SK-N-SH treated with all-trans-retinoic acid at 6 μM for 48 hours (cell line): ENCODE results near the gene DIP2C.

ENCODE experiments used
- ATAC-seq: fragments of 200-7000 bp; cut with Tn5 transposase; 3 replicates; pipeline ENCODE4 v1.9.1; 2020; ENCODE audit warnings: mild to moderate bottlenecking, moderate library complexity
- ARNTL ChIP-seq: fragments of 450-650 bp; formaldehyde crosslinking; IDR thresholded peaks from 2 replicates; pipeline ENCODE4 v1.5.0; 2020; ENCODE audit warnings: low read depth, mild to moderate bottlenecking, moderate library complexity, borderline replicate concordance
- BACH2 ChIP-seq: fragments of 250-450 bp; sonication (Bioruptor Pico); IDR thresholded peaks from 2 replicates; pipeline ENCODE4 v1.9.0; 2021; ENCODE audit warnings: mild to moderate bottlenecking, borderline replicate concordance
- CSDC2 ChIP-seq: fragments of 250-450 bp; sonication (Bioruptor Pico); IDR thresholded peaks from 2 replicates; pipeline ENCODE4 v1.5.0; 2020; ENCODE audit warnings: mild to moderate bottlenecking, moderate library complexity
- ESRRG ChIP-seq: fragments of 250-450 bp; sonication (Bioruptor Pico); IDR thresholded peaks from 2 replicates; pipeline ENCODE4 v1.6.1; 2021; ENCODE audit warnings: mild to moderate bottlenecking
- GLIS3 ChIP-seq: fragments of 250-450 bp; sonication (Bioruptor Pico); IDR thresholded peaks from 2 replicates; pipeline ENCODE4 v1.5.0; 2020; ENCODE audit warnings: mild to moderate bottlenecking, moderate library complexity
- ISL1 ChIP-seq: fragments of 250-450 bp; sonication (Bioruptor Pico); IDR thresholded peaks from 2 replicates; pipeline ENCODE4 v2.1.2; 2022; ENCODE audit warnings: mild to moderate bottlenecking, moderate library complexity
- OSR1 ChIP-seq: fragments of 250-450 bp; sonication (Bioruptor Pico); IDR thresholded peaks from 2 replicates; pipeline ENCODE4 v1.8.0; 2022; ENCODE audit warnings: moderate library complexity, mild to moderate bottlenecking, inconsistent platforms
- PATZ1 ChIP-seq: fragments of 250-450 bp; sonication (Bioruptor Pico); IDR thresholded peaks from 2 replicates; pipeline ENCODE4 v1.8.0; 2020; ENCODE audit warnings: mild to moderate bottlenecking, moderate library complexity, borderline replicate concordance
- POU6F1 ChIP-seq: fragments of 250-450 bp; sonication (Bioruptor Pico); IDR thresholded peaks from 2 replicates; pipeline ENCODE4 v1.8.0; 2021; ENCODE audit warnings: low read depth, mild to moderate bottlenecking, moderate library complexity, borderline replicate concordance
- PPARA ChIP-seq: fragments of 250-450 bp; sonication (Bioruptor Pico); IDR thresholded peaks from 2 replicates; pipeline ENCODE4 v1.5.0; 2020; ENCODE audit warnings: mild to moderate bottlenecking, borderline replicate concordance
- RARB ChIP-seq: fragments of 250-450 bp; sonication (Bioruptor Pico); IDR thresholded peaks from 2 replicates; pipeline ENCODE4 v1.8.0; 2021; ENCODE audit warnings: mild to moderate bottlenecking, moderate library complexity
- SNAI2 ChIP-seq: fragments of 250-450 bp; sonication (Bioruptor Pico); IDR thresholded peaks from 2 replicates; pipeline ENCODE4 v1.5.0; 2020; ENCODE audit warnings: mild to moderate bottlenecking, moderate library complexity
- TCF4 ChIP-seq: fragments of 250-450 bp; sonication (Bioruptor Pico); IDR thresholded peaks from 2 replicates; pipeline ENCODE4 v1.8.0; 2021; ENCODE audit warnings: mild to moderate bottlenecking, moderate library complexity, borderline replicate concordance
- TOX ChIP-seq: fragments of 250-450 bp; sonication (Bioruptor Pico); IDR thresholded peaks from 2 replicates; pipeline ENCODE4 v1.8.0; 2021; ENCODE audit warnings: mild to moderate bottlenecking, moderate library complexity, borderline replicate concordance
- ZC3H10 ChIP-seq: fragments of 250-450 bp; sonication (Bioruptor Pico); IDR thresholded peaks from 2 replicates; pipeline ENCODE4 v1.5.1; 2021; ENCODE audit warnings: mild to moderate bottlenecking, moderate library complexity
- ZFP3 ChIP-seq: fragments of 250-450 bp; sonication (Bioruptor Pico); IDR thresholded peaks from 2 replicates; pipeline ENCODE4 v1.5.0; 2020; ENCODE audit warnings: mild to moderate bottlenecking, moderate library complexity
- ZFP30 ChIP-seq: fragments of 450-650 bp; formaldehyde crosslinking; IDR thresholded peaks from 2 replicates; pipeline ENCODE4 v1.5.0; 2022; ENCODE audit warnings: mild to moderate bottlenecking, moderate library complexity
- ZNF565 ChIP-seq: fragments of 450-650 bp; formaldehyde crosslinking; conservative IDR thresholded peaks from 2 replicates; pipeline ENCODE4 v1.5.0; 2020; ENCODE audit warnings: low read depth, mild to moderate bottlenecking, moderate library complexity
- ZNF70 ChIP-seq: fragments of 450-650 bp; formaldehyde crosslinking; IDR thresholded peaks from 2 replicates; pipeline ENCODE4 v1.5.0; 2020; ENCODE audit warnings: mild to moderate bottlenecking, moderate library complexity
- ZNF8 ChIP-seq: fragments of 450-650 bp; formaldehyde crosslinking; IDR thresholded peaks from 2 replicates; pipeline ENCODE4 v1.5.0; 2020; ENCODE audit warnings: mild to moderate bottlenecking, moderate library complexity
- TF ChIP-seq, protein P1 (sequence below): fragments of 250-450 bp; sonication (Bioruptor Pico); IDR thresholded peaks from 2 replicates; pipeline ENCODE4 v1.5.1; 2020; ENCODE audit warnings: low read depth, mild to moderate bottlenecking, moderate library complexity
- TF ChIP-seq, protein P2 (sequence below): fragments of 250-450 bp; sonication (Bioruptor Pico); IDR thresholded peaks from 2 replicates; pipeline ENCODE4 v1.5.0; 2020; ENCODE audit warnings: mild to moderate bottlenecking, moderate library complexity
- TF ChIP-seq, protein P3 (sequence below): fragments of 250-450 bp; sonication (Bioruptor Pico); IDR thresholded peaks from 2 replicates; pipeline ENCODE4 v1.5.1; 2021; ENCODE audit warnings: mild to moderate bottlenecking, moderate library complexity

The DIP2C gene

DNA sequence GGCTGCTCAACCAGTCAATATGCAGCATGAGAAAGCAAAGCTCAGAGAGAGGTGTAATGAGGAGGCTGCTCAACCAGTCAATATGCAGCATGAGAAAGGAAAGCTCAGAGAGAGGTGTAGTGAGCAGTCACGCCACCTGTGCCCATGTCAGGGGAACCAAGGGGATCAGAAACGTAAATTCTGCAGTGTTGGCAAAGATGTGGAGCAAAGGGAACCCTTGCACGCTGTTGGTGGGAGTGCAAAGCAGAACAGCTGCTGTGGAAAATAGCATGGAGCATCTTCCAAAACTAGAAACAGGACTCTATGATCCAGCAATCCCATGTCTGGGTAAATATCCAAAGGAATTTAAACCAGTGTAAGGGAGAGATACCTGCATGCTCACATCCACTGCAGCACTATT is 194.9 kb downstream of the DIP2C start:
- TF ChIP-seq ISL1 (no peak), ZNF70 (CRISPR knock-in tag) (no peak), ZNF565 (CRISPR knock-in tag) (no peak), PPARA (no peak), BACH2 (CRISPR knock-in tag) (no peak), TOX (CRISPR knock-in tag) (no peak), SNAI2 (CRISPR knock-in tag) (no peak), TCF4 (CRISPR knock-in tag) (no peak), ARNTL (no peak), ZC3H10 (CRISPR knock-in tag) (no peak), ZNF8 (CRISPR knock-in tag) (no peak), GLIS3 (no peak), ZFP30 (CRISPR knock-in tag) (no peak), CSDC2 (CRISPR knock-in tag) (no peak), OSR1 (CRISPR knock-in tag) (no peak), ZFP3 (CRISPR knock-in tag) (no peak)
- TF ChIP-seq, protein P1, sequence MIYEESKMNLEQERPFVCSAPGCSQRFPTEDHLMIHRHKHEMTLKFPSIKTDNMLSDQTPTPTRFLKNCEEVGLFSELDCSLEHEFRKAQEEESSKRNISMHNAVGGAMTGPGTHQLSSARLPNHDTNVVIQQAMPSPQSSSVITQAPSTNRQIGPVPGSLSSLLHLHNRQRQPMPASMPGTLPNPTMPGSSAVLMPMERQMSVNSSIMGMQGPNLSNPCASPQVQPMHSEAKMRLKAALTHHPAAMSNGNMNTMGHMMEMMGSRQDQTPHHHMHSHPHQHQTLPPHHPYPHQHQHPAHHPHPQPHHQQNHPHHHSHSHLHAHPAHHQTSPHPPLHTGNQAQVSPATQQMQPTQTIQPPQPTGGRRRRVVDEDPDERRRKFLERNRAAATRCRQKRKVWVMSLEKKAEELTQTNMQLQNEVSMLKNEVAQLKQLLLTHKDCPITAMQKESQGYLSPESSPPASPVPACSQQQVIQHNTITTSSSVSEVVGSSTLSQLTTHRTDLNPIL (CRISPR knock-in tag) = no peak
- TF ChIP-seq, protein P2, sequence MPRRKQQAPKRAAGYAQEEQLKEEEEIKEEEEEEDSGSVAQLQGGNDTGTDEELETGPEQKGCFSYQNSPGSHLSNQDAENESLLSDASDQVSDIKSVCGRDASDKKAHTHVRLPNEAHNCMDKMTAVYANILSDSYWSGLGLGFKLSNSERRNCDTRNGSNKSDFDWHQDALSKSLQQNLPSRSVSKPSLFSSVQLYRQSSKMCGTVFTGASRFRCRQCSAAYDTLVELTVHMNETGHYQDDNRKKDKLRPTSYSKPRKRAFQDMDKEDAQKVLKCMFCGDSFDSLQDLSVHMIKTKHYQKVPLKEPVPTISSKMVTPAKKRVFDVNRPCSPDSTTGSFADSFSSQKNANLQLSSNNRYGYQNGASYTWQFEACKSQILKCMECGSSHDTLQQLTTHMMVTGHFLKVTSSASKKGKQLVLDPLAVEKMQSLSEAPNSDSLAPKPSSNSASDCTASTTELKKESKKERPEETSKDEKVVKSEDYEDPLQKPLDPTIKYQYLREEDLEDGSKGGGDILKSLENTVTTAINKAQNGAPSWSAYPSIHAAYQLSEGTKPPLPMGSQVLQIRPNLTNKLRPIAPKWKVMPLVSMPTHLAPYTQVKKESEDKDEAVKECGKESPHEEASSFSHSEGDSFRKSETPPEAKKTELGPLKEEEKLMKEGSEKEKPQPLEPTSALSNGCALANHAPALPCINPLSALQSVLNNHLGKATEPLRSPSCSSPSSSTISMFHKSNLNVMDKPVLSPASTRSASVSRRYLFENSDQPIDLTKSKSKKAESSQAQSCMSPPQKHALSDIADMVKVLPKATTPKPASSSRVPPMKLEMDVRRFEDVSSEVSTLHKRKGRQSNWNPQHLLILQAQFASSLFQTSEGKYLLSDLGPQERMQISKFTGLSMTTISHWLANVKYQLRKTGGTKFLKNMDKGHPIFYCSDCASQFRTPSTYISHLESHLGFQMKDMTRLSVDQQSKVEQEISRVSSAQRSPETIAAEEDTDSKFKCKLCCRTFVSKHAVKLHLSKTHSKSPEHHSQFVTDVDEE = no peak
- TF ChIP-seq, all 23 proteins: peak for 0
- ATAC-seq = no peak

DNA sequence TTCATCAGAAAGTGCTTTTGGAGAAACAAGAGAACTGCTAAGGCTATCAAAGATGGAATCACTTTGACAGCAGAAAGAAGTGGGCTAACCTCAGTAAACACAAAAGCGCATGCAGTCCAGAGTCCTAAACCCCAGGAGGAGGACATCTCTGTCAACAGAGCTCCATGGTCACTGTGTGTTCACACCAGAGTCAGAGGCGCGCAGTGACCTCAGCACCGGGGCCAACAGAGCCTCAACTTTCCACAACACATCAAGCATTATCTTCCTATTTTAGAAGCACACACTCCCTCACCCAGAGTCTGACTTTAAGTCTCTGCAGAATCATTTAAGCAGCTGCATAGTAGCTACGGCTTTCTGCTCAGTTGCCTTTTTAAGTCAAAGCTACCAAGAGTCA is 195.3 kb downstream of the DIP2C start:
- TF ChIP-seq RARB (CRISPR knock-in tag) (no peak), ESRRG (CRISPR knock-in tag) (no peak), PPARA (no peak), ARNTL (no peak), ZNF8 (CRISPR knock-in tag) (no peak), ISL1 (no peak), PATZ1 (no peak), BACH2 (CRISPR knock-in tag) (no peak), ZNF565 (CRISPR knock-in tag) (no peak), SNAI2 (CRISPR knock-in tag) (no peak), CSDC2 (CRISPR knock-in tag) (no peak), ZFP3 (CRISPR knock-in tag) (no peak), POU6F1 (CRISPR knock-in tag) (no peak)
- TF ChIP-seq, protein P1 (CRISPR knock-in tag) = no peak
- no peak for ATAC-seq

GRCh38 chr10:493391-494148 is 195.9 kb downstream of the DIP2C start:
- TF ChIP-seq, protein P3, sequence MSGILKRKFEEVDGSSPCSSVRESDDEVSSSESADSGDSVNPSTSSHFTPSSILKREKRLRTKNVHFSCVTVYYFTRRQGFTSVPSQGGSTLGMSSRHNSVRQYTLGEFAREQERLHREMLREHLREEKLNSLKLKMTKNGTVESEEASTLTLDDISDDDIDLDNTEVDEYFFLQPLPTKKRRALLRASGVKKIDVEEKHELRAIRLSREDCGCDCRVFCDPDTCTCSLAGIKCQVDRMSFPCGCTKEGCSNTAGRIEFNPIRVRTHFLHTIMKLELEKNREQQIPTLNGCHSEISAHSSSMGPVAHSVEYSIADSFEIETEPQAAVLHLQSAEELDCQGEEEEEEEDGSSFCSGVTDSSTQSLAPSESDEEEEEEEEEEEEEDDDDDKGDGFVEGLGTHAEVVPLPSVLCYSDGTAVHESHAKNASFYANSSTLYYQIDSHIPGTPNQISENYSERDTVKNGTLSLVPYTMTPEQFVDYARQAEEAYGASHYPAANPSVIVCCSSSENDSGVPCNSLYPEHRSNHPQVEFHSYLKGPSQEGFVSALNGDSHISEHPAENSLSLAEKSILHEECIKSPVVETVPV (CRISPR knock-in tag) = no peak
- no peak for TF ChIP-seq ESRRG (CRISPR knock-in tag)
- no peak for TF ChIP-seq ZFP3 (CRISPR knock-in tag)
- no peak for TF ChIP-seq CSDC2 (CRISPR knock-in tag)
- TF ChIP-seq BACH2 (CRISPR knock-in tag) = no peak
- no peak for TF ChIP-seq ZNF565 (CRISPR knock-in tag)
- no peak for TF ChIP-seq ZNF8 (CRISPR knock-in tag)
- TF ChIP-seq PATZ1 = no peak
- no peak for TF ChIP-seq TCF4 (CRISPR knock-in tag)
- TF ChIP-seq OSR1 (CRISPR knock-in tag) = no peak
- no peak for TF ChIP-seq RARB (CRISPR knock-in tag)
- no peak for TF ChIP-seq GLIS3
- TF ChIP-seq ISL1 = no peak
- no peak for TF ChIP-seq ZFP30 (CRISPR knock-in tag)
- TF ChIP-seq PPARA = no peak
- TF ChIP-seq TOX (CRISPR knock-in tag) = no peak
- no peak for ATAC-seq
